ENCODE results near the gene TEKT1.

DNA sequence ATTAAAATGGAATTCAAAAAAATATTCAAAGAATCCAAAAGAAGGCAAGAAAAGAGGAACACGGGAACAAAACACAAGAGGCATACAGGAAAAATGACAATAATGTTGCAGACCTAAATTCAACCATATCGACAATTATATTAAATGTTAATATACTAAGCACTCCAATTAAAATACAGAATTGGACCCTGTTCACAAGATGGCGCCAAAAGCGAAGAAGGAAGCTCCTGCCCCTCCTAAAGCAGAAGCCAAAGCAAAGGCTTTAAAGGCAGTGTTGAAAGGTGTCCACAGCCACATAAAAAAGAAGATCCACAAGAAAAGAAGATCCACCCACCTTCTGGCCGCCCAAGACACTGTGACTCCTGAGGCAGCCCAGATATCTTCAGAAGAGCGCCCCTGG, 82.0 kb downstream of the TEKT1 start:
- TF ChIP-seq JUNB (IDR thresholded peaks at IDR 0.05) (no peak), JUN (IDR thresholded peaks at IDR 0.05) (no peak), PHF8 (IDR thresholded peaks at IDR 0.05; ENCODE audit: borderline replicate concordance, low read depth) (no peak), ZFP36 (IDR thresholded peaks at IDR 0.05; ENCODE audit: borderline replicate concordance, partially characterized antibody) (no peak), POLR2A (IDR thresholded peaks at IDR 0.05; ENCODE audit: low read length) (no peak), MAZ (IDR thresholded peaks at IDR 0.05; ENCODE audit: borderline replicate concordance, low read depth, low read length) (no peak), ZNF302 (CRISPR knock-in tag; IDR thresholded peaks at IDR 0.05) (no peak), CHD4 (IDR thresholded peaks at IDR 0.05; ENCODE audit: borderline replicate concordance) (no peak), HDAC2 (IDR thresholded peaks at IDR 0.05) (no peak), EHMT2 (IDR thresholded peaks at IDR 0.05; ENCODE audit: low read depth) (no peak), SMC3 (IDR thresholded peaks at IDR 0.05) (no peak)
- TF ChIP-seq, protein P1, sequence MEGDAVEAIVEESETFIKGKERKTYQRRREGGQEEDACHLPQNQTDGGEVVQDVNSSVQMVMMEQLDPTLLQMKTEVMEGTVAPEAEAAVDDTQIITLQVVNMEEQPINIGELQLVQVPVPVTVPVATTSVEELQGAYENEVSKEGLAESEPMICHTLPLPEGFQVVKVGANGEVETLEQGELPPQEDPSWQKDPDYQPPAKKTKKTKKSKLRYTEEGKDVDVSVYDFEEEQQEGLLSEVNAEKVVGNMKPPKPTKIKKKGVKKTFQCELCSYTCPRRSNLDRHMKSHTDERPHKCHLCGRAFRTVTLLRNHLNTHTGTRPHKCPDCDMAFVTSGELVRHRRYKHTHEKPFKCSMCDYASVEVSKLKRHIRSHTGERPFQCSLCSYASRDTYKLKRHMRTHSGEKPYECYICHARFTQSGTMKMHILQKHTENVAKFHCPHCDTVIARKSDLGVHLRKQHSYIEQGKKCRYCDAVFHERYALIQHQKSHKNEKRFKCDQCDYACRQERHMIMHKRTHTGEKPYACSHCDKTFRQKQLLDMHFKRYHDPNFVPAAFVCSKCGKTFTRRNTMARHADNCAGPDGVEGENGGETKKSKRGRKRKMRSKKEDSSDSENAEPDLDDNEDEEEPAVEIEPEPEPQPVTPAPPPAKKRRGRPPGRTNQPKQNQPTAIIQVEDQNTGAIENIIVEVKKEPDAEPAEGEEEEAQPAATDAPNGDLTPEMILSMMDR (IDR thresholded peaks at IDR 0.05), result no peak
- TF ChIP-seq, protein P2, sequence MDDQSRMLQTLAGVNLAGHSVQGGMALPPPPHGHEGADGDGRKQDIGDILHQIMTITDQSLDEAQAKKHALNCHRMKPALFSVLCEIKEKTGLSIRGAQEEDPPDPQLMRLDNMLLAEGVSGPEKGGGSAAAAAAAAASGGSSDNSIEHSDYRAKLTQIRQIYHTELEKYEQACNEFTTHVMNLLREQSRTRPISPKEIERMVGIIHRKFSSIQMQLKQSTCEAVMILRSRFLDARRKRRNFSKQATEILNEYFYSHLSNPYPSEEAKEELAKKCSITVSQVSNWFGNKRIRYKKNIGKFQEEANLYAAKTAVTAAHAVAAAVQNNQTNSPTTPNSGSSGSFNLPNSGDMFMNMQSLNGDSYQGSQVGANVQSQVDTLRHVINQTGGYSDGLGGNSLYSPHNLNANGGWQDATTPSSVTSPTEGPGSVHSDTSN (IDR thresholded peaks at IDR 0.05), result no peak

Data from A549 (cell line).